Measurements from ENCODE around the gene NUDT22.
"Not testable (repeated sequence)": the region's sequence is repeated elsewhere in the genome, so short reads cannot be mapped to it uniquely, and the experiment has no call there.

NUDT22 gene

GRCh38 chr11:64245401-64245796, 19.3 kb downstream of the NUDT22 start:
- no peak for DNase-seq

DNA sequence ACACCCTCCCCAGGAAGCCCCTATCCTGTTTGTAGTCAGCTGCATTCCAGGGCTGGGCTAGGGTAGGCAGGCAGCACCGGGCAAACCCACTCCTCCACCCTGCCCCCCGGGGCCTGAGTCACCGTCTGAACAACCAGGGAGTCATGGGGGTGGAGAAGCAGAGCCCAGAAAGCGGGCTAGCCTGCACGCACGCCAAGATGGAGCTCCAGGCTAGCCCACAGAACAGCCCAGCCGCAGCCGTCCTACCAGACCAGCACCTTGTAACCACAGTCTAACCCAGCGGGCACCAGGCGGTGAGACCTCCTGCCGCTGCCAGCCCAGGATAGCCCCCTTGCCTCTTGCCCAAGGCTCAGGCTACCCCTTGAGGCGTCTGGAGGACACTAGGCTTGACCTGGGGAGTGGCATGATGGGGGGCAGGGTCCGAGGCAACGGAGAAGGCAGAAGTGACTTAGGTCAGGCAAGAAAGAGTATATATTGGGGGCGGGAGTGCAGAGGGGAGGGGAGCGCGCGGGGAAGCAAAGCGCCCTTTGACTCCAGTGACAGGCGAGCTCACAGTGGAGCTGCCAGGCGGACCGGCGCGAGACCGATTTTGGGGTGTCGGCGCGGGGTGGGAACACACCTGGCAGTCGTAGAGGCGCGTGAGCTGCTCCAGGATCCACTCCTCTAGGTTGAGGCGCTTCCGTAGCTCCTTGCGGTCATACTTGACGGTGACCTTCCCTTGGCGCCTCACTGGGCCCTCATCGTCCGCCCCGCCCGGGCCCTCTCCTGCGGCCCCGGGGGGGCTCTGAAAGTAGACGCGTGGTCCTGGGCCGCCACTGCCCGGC, 19.9 kb downstream of the NUDT22 start:
- DNase-seq = peak; percentile 92

DNA sequence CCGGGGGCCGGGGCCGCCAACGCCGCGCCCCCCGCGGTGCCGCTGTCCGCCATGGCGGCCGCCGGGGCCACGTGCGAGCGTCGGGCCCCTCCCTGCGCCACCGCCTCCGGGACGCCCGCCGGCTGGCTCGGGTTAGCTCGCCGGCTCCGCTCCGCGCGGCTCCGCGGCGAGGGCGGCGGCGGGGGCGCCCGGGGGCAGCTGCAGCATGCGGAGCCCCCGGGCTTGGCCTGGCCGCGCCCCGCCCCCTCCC, 20.5 kb downstream of the NUDT22 start:
- not testable (repeated sequence) for DNase-seq

DNA sequence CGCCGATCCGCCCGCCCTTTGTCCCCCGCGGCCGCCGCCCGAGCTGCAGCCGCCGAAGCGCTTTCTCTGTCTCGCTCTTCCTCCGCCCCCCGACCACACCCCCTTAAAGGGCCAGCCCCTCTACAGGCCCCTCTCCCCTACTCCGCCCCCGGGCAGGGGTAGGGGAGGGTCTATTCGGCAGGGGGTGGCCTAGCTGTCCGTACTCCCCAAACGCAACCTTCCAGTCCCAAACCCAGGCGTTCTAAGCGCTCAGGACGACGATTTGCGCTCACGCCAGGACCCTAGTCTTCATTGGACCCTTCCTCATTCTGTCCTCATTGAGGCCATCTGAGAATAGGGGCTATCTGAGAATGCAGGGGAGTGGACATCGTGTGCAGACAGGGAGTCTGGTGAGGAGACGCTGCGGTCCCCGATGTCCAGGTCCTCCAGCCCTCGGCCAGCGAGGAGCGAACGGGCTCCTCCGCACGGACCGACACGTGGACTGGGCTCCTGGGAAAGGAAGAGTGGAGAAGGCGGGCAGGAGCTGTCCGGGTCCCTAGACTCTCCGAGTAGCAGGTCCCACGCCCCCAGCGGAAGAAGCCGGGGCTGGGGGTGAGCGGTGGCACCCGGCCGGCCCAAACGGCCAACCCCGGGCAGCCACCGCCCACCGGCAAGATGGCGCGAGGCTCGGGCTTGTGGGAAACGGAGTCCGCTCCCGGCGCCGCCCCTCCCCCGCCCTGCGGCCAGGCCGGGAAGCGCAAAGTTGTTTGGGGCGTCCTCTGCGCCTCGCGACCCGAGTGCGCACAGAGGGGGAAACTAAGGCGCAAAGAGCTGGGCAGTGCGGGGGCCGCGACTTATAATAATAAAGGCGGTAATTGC, 21.0 kb downstream of the NUDT22 start, which contains the start of gene PPP1R14B:
PPP1R14B (minus strand) TSS at position 73 of the 858 bp plus-strand sequence. CDS start 270 bp downstream, outside the sequence.
- peak; percentile 93 for DNase-seq

- DNase-seq = no peak
Measured at GRCh38 chr11:64247729-64248531, 21.9 kb downstream of the NUDT22 start.

DNA sequence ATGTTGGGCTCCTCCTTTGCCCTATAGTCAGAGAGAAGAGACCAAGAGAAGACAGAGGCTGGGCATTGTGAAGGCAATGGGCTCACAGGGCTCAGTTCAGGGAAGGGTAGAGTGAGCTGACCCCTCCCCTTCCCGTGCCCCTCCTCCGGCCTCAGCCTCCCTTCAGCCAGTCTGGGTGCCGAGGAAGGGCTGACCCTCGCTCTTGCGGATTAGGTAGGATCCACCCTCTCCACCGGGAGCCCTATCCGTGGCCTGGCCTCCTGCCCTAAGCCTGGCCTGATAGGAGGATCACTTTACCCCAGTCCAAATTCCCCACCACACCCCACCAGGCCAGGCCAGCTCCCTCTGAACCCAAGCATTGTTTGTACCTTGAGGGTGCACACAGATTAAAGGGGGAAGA, 22.5 kb downstream of the NUDT22 start:
- no peak for DNase-seq

DNA sequence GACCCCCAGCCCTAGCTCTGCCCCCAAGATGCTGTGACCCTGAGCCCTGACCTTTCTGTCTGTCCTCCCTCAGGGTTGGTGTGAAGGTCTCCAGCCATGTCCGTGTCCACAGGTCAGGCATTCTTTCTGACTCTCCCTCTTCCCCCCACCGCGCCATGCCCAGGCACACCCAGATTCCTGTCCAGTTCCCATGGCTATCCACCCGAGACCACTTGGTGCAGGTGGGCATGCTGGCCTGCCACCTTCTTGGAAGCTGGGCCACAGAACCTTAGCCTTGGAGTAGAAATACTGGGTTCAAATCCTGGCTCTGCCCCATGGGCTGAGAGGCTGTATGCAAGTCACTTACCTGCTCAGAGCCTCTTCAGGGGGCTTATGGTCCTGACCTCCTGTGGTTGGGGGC, 23.0 kb downstream of the NUDT22 start:
- no peak for DNase-seq

DNA sequence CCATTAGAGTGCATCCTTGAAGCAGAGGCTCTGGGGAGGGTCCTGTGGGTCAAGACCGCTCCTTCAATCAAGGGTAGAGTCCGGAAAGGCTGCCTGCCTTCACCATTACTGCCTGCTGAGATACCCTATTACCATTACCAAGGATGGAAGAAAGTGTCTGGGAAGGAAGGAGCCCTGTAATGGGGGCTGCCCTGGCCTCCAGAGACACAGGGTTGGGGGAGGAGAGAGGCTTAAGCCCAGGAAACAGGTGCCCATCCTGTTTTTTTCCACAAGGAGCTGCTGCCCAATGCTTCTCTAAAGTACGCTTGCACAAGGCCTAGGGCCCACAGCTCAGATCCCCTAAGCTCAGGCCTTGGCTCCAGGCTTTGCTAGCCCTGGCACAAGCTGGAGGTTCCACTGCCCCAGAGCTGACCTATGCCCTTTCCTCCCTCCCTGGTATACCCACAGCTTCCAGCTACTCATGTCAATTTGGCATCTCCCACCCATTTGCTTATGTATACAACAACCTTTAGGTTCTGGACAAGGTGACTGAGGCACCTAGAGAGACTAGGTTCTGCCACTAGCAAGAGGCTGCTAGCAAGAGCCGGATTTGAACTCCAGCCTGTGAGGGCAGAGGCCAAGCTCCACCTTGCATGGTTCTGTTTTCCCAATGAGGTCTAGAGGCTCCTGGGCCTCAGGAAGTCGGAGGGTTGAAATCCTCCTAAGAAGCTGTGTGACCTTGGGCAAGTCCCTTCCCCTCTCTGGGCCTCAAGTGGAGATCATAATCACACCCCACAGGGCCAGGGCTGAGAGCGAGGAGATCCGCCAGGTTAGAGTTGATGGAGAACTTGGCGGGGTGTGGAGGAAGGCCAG, 23.7 kb downstream of the NUDT22 start:
- no peak for DNase-seq

GRCh38 chr11:64250415-64251015, 24.4 kb downstream of the NUDT22 start:
- DNase-seq = no peak

DNA sequence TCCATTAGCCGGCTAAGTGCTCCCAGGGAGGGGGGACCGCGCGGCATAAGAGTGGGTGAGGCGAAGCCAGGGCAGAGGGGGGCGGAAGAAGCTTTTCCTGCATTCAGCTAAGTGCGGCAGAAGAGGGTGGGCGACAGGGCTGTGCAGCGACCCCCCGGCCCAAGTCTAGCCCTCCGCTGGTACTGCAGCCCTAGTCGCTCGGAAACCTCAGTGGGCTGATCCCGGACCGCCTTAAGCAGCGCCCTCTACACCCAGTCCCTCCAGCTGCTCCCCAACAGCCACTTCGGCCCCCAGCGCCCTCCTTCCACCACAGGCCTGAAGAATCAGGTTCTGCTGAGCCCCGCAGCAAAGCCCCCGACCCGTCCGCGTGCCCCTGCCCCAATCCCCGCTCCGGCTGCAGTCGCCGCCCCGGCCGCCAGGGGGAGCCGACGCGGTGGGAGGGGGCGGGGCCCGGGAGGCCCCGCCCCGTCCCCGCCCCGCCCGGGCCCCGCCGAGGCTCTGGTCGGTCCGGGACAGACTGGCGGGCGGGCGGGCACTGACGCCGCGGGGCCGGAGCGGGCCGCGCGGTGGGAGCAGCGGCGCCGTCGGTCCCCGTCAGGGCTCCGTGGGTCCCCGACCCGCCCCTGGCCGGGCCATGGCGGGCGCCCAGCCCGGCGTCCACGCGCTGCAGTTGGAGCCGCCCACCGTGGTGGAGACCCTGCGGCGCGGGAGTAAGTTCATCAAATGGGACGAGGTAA, 25.1 kb downstream of the NUDT22 start, which contains the start of gene PLCB3:
PLCB3 (plus strand) TSS at position 515 of the 737 bp plus-strand sequence; CDS start at position 635, 120 bp downstream.
- peak; percentile 91 for DNase-seq

GRCh38 chr11:64251753-64252002, 25.6 kb downstream of the NUDT22 start:
- no peak for DNase-seq

DNA sequence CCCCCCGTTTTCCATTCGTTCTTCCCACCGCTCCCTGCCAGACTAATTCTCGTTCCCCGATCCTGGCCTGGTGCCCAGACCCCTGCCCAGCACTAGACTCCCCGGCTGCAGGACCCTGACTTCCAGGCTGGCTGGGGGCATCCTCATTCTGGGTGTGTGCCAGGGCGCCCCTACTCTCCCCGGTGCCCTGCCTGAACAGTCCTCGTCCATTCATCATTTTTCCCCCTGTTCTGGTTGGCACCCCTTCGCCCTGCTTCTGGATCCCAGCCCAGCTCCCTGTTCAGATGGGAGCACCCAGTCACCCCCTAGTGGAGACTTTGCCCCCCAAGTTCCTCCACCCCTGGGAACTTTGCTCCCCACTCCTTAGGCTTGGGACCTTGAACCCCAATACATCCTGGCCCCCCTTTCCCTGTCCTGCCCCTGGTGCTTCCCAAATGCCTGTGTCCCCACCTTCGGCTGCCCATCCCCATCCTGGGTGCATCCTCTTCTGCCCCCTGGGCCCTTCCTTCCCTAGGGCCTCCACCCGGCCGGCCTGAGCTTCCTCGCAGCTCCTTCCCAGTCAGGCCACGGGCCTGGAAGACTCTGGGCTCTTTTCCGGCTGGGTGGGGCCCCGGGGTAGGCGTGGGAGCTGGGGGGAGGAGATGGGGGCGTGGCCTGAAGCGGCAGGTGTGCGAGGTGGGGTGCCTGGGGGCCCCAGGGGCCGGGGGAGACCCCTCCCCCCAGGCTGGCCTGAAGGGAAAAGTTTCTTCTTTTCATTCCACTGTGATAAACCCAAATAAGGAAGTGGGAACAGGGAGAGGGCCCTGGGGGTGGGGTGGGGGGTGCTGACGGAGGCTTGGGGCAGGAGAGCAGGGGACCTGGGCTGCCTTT, 26.2 kb downstream of the NUDT22 start:
- DNase-seq = no peak

- no peak for DNase-seq
Measured at GRCh38 chr11:64253043-64253442, 27.0 kb downstream of the NUDT22 start.

DNA sequence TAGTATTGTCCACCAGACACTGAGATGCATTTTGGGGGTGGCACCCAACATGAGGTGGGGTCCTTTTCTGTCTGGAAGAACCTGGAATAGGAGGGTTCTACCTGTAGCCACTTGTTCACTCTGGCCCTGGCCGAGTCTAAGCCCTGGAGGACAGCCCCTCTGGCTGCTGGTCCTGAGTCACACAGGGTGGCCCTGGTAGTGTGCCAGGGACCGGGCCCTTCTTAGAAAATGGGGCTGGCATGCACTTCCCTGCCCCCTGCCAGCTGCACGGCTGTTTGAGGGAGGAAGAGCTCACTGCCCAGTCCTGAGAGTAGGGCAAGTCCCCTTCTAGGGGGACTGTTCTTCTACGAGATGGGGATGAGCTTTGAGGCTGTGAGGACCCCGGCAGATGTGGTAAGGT, 27.4 kb downstream of the NUDT22 start:
- no peak for DNase-seq

GRCh38 chr11:64254326-64254725, 28.3 kb downstream of the NUDT22 start:
- no peak for DNase-seq

DNA sequence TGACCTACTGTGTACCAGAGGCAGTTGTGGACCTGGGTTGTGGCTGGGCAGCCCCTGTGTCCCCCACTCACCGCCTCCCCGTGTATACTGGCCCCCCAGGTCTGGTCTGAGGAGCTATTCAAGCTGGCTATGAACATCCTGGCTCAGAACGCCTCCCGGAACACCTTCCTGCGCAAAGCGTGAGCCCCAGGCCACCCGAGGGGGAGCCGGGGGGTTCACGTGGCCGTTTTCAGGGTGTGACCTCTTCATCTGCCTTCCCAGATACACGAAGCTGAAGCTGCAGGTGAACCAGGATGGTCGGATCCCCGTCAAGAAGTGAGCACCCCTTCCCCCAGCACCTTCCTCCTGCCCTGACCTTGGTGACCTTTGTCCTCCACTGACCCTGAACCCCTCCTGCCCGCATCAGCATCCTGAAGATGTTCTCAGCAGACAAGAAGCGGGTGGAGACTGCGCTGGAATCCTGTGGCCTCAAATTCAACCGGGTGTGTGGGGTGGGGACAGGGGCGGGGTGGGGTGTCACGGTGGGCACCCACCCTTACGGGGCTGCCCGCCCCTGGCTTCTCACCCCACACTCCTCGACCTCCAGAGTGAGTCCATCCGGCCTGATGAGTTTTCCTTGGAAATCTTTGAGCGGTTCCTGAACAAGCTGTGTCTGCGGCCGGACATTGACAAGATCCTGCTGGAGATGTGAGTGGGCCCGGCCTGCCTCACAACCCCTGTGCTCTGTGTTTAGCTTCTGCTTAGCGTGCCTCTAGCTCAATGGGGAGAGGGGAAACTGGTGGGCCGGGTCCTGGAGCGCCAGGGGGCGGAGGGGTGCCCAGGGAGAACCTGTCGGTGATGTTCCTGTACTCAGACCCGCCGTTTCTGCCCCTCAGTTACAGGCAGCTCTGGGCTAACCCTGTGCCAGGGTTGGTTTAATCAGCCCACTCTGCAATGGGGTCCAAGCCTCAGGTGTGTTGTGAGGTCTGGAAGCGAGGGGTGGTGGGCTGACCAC, 29.4 kb downstream of the NUDT22 start:
- DNase-seq = no peak

GRCh38 chr11:64256300-64256699, 30.2 kb downstream of the NUDT22 start:
- no peak for DNase-seq

DNA sequence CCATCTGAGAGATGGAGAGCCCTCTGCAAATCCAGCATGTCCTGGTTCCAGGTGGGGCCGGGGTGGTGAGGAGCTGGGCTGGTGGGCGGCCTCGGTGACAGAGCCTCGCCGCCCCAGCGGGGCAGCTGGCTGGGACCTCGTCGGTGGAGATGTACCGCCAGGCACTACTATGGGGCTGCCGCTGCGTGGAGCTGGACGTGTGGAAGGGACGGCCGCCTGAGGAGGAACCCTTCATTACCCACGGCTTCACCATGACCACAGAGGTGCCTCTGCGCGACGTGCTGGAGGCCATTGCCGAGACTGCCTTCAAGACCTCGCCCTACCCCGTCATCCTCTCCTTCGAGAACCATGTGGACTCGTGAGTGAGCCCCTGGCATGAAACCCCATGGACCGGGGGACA, 32.3 kb downstream of the NUDT22 start:
- DNase-seq = no peak

DNA sequence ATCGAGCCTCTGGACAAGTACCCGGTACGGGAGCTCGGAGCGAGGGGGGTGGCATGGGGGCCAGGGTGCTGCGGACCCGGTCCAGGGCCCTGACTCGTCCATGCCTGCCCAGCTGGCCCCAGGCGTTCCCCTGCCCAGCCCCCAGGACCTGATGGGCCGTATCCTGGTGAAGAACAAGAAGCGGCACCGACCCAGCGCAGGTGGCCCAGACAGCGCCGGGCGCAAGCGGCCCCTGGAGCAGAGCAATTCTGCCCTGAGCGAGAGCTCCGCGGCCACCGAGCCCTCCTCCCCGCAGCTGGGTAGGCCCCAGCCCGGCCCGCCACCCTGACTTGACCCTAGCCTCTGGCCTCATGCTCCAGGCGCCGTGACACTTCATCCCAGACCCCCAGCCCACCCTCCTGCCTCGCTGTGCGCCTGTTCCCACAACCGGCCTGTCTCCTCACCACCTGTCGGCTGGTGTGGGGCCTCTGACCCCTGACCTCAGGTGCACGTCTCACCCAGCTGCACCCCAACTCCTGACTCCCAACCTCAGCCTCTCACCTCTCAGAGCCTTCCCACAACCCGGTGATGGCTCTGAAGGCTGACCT, 33.0 kb downstream of the NUDT22 start:
- DNase-seq = no peak
